ENCODE data around the gene PLD4.

DNA sequence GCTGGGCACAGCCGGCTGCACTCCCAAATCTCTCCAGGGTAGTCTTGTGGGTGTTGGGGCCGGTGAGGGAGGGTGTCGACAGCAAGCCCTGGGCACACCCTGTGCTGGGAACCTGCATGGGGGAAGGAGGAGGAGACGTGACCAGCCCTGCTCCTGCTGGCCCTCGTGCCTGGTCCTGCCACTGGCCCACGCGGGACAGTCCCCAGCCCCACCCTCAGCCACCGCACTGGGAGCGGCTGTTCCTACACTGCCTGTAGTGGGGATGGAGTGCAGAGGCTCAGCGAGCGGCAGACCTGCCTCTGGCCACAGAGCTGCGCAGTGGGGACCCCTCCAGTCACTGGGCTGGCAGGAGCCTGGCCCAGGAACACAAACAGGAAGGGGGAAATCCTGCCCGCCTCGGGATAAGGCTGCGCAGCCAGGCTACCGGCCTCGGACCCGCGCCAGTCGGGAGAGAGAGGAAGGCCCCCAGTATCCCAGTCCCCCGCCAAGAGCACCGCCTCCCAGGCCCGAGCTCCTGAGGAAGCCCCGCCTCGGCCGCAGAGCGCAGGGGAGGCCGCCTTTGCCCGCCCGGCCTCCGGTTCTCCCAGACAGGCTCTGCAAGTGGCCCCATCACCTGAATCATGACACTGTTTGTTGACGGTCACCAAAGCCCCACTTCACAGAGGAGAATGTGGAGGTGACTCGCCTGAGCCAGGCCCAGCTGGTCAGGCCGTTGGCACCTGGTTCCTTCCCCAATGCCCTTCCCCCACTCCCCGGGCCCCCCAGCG, 42.9 kb downstream of the PLD4 start:
- TF ChIP-seq, protein P1, sequence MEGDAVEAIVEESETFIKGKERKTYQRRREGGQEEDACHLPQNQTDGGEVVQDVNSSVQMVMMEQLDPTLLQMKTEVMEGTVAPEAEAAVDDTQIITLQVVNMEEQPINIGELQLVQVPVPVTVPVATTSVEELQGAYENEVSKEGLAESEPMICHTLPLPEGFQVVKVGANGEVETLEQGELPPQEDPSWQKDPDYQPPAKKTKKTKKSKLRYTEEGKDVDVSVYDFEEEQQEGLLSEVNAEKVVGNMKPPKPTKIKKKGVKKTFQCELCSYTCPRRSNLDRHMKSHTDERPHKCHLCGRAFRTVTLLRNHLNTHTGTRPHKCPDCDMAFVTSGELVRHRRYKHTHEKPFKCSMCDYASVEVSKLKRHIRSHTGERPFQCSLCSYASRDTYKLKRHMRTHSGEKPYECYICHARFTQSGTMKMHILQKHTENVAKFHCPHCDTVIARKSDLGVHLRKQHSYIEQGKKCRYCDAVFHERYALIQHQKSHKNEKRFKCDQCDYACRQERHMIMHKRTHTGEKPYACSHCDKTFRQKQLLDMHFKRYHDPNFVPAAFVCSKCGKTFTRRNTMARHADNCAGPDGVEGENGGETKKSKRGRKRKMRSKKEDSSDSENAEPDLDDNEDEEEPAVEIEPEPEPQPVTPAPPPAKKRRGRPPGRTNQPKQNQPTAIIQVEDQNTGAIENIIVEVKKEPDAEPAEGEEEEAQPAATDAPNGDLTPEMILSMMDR (conservative IDR thresholded peaks at IDR 0.05 in 1 of 2, IDR thresholded peaks at IDR 0.05 in 1 of 2; ENCODE audit: extremely low read depth in 1 of 2, insufficient read depth in 1 of 2, low read depth in 1 of 2, low read length in 2 of 2) = peak in 1 of 2 donors; percentile 10
- no peak for TF ChIP-seq EZH2 (IDR thresholded peaks at IDR 0.05; ENCODE audit: borderline replicate concordance, low read length)
